Gastrocnemius medialis (tissue), 4 donors: ENCODE measurements around the gene ZNF497. TPM values are rescaled to one million over a fixed set of nuclear protein-coding genes. Genes with fewer than 3 reads are reported as not detected.

Source experiments
- ATAC-seq, 2 donors: fragments of 150-250 bp; one replicate each; pipeline ENCODE4 v1.9.1; 2016
- DNase-seq, 2 donors: peaks; one replicate each; pipeline ENCODE4 v3.0.0-alpha.2; 2019
- H3K27ac ChIP-seq, 4 donors: fragments of 200-600 bp; sonication (generic); 1 replicate in 1 of 4; 2 replicates in 3 of 4; pipeline ENCODE4 v1.5.1; 2016 to 2018; ENCODE audit warnings: mild to moderate bottlenecking in 2 of 4, moderate library complexity in 1 of 4
- H3K27me3 ChIP-seq, 3 donors: fragments of 200-600 bp; sonication (generic) in 2 of 3; 1 replicate in 1 of 3; 2 replicates in 2 of 3; pipeline versions ENCODE4 v1.5.1 to v1.6.0; 2016 to 2019; ENCODE audit warnings: mild to moderate bottlenecking in 1 of 3, moderate library complexity in 1 of 3
- H3K36me3 ChIP-seq, 2 donors: fragments of 200-600 bp; sonication (generic) in 1 of 2; one replicate each; pipeline ENCODE4 v1.5.1; 2017 to 2018
- H3K4me1 ChIP-seq, 2 donors: fragments of 200-600 bp; sonication (generic) in 1 of 2; one replicate each; pipeline ENCODE4 v1.5.1; 2016 to 2017; ENCODE audit warnings: mild to moderate bottlenecking in 2 of 2
- H3K4me3 ChIP-seq, 4 donors: fragments of 200-600 bp; sonication (generic) in 3 of 4; 1 replicate in 1 of 4; 2 replicates in 3 of 4; pipeline ENCODE4 v1.5.1; 2016 to 2019; ENCODE audit warnings: mild to moderate bottlenecking in 2 of 4
- H3K9me3 ChIP-seq, 3 donors: fragments of 200-600 bp; sonication (generic) in 2 of 3; 1 replicate in 1 of 3; 2 replicates in 2 of 3; pipeline ENCODE4 v1.5.1; 2016 to 2019
- POLR2A ChIP-seq, 2 donors: fragments of 450-650 bp; IDR thresholded peaks; one replicate each; pipeline ENCODE4 v1.6.1; 2017; ENCODE audit warnings: antibody characterized with exemption in 2 of 2, mild to moderate bottlenecking in 2 of 2, moderate library complexity in 2 of 2
- in situ Hi-C, 4 donors: fragments of 200-750 bp; cut with MboI; loops; one replicate each; pipeline versions ENCODE4 v1.15.0 to v1.8.0; 2017; ENCODE audit warnings: low sequenced_read_pairs in 4 of 4
- intact Hi-C: fragments of 100-400 bp; cut with DNase I; formaldehyde crosslinking; loops from one replicate; pipeline ENCODE4 v1.15.1; 2023; ENCODE audit warnings: low total_unique reads
- total RNA-seq, 4 donors: library from RNA; depleted of rRNA; stranded (reverse); fragments of >200 nt; gene quantifications; one replicate each; pipeline versions ENCODE4 v1.1.0 to v1.2.3, GENCODE V29; 2016
- TF ChIP-seq, protein P1 (sequence below), 5 experiments: fragments of 450-650 bp in 3 of 5; fragments of 200-600 bp in 2 of 5; sonication (generic) in 2 of 5; IDR thresholded peaks in 4 of 5; conservative IDR thresholded peaks in 1 of 5; 1 replicate in 4 of 5; 2 replicates in 1 of 5; pipeline ENCODE4 v1.5.1; 2016 to 2019; ENCODE audit warnings: antibody characterized with exemption in 5 of 5, mild to moderate bottlenecking in 3 of 5, moderate library complexity in 3 of 5

The ZNF497 gene
- total RNA-seq, 4 donors from 2014 or later: 0.07 to 0.87 (median 0.36) TPM; not detected in 1

DNA sequence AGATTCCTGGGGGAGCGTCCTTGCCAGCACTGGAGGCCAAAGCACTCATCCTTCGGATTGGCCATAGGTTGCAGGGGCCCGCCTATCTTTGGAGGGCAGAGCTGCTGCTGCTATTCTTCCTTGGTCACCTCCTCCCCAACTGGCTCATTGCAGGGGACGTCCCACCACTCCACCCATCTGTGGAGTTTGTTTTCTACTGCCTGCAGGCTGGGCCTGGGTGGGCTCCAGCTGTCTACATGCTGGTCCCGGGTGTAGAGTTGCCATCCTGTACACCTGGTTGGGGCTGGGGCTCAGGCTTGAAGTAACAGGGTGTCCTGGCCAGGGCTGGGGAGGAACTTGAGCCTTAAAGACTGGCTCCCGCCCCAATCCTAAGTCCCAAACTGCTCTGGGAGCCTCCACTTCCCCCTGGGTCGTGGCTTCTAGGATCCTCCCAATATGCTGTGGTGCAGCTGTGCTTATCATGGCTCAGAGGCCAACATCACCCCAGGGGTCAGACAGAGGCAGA is 35.0 kb upstream of the ZNF497 start:
- Histone ChIP-seq H3K9me3 (no peaks in the 10 kb centered on the region), H3K4me3 (no peak overlapping the region), H3K27me3 (peaks cover 18 to 25% (median 19%) of the 10 kb centered on the region in 3 donors), H3K4me1 (peaks cover 8 to 17% of the 10 kb centered on the region in 2 donors), H3K36me3 (peaks cover 0 to 25% of the 10 kb centered on the region in 2 donors), H3K27ac (no peak overlapping the region)
- no peak for TF ChIP-seq POLR2A (IDR thresholded peaks at IDR 0.05)
- TF ChIP-seq, protein P1, sequence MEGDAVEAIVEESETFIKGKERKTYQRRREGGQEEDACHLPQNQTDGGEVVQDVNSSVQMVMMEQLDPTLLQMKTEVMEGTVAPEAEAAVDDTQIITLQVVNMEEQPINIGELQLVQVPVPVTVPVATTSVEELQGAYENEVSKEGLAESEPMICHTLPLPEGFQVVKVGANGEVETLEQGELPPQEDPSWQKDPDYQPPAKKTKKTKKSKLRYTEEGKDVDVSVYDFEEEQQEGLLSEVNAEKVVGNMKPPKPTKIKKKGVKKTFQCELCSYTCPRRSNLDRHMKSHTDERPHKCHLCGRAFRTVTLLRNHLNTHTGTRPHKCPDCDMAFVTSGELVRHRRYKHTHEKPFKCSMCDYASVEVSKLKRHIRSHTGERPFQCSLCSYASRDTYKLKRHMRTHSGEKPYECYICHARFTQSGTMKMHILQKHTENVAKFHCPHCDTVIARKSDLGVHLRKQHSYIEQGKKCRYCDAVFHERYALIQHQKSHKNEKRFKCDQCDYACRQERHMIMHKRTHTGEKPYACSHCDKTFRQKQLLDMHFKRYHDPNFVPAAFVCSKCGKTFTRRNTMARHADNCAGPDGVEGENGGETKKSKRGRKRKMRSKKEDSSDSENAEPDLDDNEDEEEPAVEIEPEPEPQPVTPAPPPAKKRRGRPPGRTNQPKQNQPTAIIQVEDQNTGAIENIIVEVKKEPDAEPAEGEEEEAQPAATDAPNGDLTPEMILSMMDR (IDR thresholded peaks at IDR 0.05 in 4 of 5, conservative IDR thresholded peaks at IDR 0.05 in 1 of 5): no peak
- intact Hi-C loops (no loop called here), in situ Hi-C loops (no loop called here)
- DNase-seq (no peak), ATAC-seq (no peak)

DNA sequence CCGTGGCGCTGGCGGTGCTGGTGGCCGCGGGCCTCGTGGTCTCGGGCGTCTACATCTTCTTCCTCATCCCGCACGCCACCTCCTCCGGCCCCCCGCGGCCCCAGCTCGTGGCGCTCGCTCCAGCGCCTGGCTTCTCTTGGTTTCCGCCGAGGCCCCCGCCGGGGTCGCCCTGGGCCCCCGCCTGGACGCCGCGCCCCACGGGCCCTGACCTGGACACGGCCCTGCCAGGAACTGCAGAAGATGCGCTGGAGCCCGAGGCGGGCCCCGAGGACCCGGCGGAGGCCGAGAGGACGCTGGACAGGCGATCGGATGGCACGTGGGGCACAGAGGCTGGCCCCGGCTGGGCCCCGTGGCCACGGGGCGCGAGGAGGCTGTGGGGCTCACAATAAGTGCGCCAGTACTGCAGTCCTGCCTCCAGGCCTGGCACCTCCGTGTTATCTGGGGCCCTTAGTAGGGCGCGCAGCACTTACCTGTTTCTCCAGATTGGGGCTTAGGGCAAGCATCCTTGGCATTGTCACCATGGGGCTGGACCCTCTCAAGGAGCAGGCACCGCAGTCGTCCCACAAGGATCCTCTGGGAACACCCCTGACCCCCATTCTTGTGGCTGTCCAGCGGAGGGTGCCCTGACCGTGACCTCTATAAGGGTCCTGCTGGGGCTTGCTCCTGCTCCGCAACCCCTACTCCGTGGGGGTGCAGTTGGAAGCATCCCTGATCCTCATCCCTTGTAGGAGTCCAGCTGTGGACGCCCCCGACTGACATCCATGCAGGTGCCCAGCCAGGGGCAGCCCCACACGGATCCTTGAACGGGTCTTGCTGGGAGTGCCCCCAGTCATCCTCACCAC is 34.4 kb upstream of the ZNF497 start:
- DNase-seq: no peak
- intact Hi-C loops (no loop called here), in situ Hi-C loops (no loop called here)
- Histone ChIP-seq H3K27ac (no peak overlapping the region), H3K36me3 (peaks cover 0 to 29% of the 10 kb centered on the region in 2 donors), H3K9me3 (no peaks in the 10 kb centered on the region), H3K4me3 (no peak overlapping the region), H3K27me3 (peaks cover 18 to 25% (median 19%) of the 10 kb centered on the region in 3 donors), H3K4me1 (peaks cover 8 to 15% of the 10 kb centered on the region in 2 donors)
- no peak for ATAC-seq
- TF ChIP-seq, protein P1 (IDR thresholded peaks at IDR 0.05 in 4 of 5, conservative IDR thresholded peaks at IDR 0.05 in 1 of 5): no peak
- TF ChIP-seq POLR2A (IDR thresholded peaks at IDR 0.05): no peak

DNA sequence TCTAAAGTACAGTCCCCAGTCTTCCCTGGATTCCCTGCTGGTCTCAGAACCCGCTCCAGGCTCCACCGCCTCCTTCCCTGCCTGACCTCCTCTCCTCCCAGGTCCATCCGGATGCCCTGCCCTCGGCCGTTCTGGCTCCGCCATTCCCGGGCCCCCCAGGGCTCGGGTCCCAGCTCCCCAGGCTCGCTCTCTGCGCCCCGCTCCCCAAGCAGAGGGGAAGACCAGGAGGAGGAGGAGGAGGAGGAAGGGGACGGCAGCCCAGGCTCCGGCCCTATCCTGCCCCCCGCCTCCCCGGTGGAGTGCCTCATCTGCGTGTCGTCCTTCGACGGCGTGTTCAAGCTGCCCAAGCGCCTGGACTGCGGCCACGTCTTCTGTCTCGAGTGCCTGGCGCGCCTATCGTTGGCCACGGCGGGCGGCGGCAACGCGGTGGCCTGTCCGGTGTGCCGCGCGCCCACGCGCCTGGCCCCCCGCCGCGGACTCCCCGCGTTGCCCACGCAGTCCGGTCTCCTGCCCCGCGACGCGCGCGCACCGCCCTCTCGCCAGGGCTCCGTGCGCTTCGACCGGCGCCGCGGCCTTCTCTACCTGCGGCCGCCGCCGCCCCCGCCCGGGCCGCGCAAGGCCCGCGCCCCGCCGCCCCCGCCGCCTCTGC is 33.6 kb upstream of the ZNF497 start:
- ATAC-seq (no peak), DNase-seq (no peak)
- Histone ChIP-seq H3K9me3 (no peaks in the 10 kb centered on the region), H3K27ac (no peak overlapping the region), H3K36me3 (peaks cover 0 to 37% of the 10 kb centered on the region in 2 donors), H3K4me3 (peak overlapping the region in 1 of 4 donors; percentile 3), H3K4me1 (peaks cover 8 to 10% of the 10 kb centered on the region in 2 donors), H3K27me3 (peaks cover 18 to 25% (median 19%) of the 10 kb centered on the region in 3 donors)
- intact Hi-C loops (no loop called here), in situ Hi-C loops (no loop called here)
- no peak for TF ChIP-seq POLR2A (IDR thresholded peaks at IDR 0.05)
- TF ChIP-seq, protein P1 (IDR thresholded peaks at IDR 0.05 in 4 of 5, conservative IDR thresholded peaks at IDR 0.05 in 1 of 5): no peak

DNA sequence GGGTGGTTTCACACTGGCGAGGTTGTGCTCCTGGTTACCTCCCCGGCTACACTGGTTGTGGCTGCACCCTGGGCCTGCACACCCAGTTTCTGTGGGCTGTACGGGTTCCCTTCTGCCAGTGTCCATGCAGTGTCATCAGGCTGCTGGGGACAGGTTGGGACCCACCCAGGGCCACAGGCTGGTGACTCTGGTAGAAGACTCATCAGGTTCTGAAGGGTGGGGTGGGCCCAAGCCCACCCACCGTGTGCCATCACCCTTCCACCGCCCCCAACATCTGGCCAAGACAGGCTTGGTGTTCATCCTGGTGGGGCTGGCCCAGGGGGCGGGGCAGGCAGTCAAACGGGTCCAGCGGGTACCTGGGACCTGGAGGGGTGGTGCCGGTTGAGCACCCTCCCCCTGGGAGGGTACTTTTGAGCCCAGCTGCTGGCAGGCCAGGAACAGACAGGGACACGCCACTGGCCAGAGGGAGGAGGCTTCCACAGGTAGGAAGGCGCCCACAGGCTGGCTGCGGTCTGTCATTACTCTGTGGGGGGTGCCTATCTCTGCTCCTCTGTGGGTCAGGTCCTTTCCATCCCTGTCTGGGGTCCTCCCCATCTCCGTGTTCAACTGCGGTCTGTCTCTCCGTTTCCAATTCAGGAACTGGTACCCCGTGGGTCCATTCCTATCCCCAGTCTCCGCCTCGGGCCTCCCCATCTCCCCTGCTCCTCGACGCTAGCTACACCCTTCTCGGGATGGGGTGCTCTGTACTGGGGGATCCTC is 32.8 kb upstream of the ZNF497 start, which contains the start of gene RNF225:
TSS of gene RNF225 (plus strand) at position 437 of the 759 bp plus-strand sequence. CDS start 434 bp downstream, outside the sequence.
- in situ Hi-C loops (no loop called here), intact Hi-C loops (no loop called here)
- DNase-seq: no peak
- Histone ChIP-seq H3K4me1 (peaks cover 4 to 7% of the 10 kb centered on the region in 2 donors), H3K36me3 (peaks cover 0 to 44% of the 10 kb centered on the region in 2 donors), H3K4me3 (peak within 1 kb of the TSS in 1 of 4 donors; percentile 3), H3K9me3 (no peaks in the 10 kb centered on the region), H3K27me3 (peaks cover 18 to 25% (median 19%) of the 10 kb centered on the region in 3 donors), H3K27ac (no peak within 1 kb of the TSS)
- TF ChIP-seq, protein P1 (IDR thresholded peaks at IDR 0.05 in 4 of 5, conservative IDR thresholded peaks at IDR 0.05 in 1 of 5): no peak
- no peak for TF ChIP-seq POLR2A (IDR thresholded peaks at IDR 0.05)
- no peak for ATAC-seq
